ENCODE measurements around the gene JAKMIP1. TPM values are rescaled to one million over a fixed set of nuclear protein-coding genes. Genes with fewer than 3 reads are reported as not detected.

JAKMIP1 gene
- total RNA-seq, 6 donors from 2014 or later, result 0.40 to 6.8 (median 1.0) TPM

DNA sequence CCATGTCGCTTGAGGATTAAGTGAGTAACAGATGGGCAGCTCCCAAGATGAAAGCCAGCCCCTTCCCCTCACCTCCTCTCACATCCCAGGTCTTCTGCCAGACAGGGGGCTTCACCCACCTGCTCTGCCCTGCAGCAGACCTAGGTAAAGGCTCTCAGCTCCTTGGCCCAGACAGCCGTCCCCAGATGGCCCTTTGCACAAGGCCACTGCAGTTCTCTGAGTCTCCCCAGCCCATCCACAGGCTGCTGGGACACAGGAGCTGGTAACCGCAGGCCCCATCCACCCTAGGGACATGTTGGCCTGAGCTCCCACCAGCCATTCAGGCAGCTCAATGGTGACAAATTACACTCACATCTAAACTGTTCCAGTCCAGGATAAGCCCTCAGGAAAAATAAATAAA, 197.4 kb downstream of the JAKMIP1 start:
- Histone ChIP-seq H3K4me1 (no peaks in the 10 kb centered on the region), H3K4me3 (no peak overlapping the region), H3K36me3 (no peaks in the 10 kb centered on the region), H3K27me3 (peaks cover 0 to under 1% (median 0%) of the 10 kb centered on the region in 4 donors), H3K27ac (no peak overlapping the region), H3K9me3 (no peaks in the 10 kb centered on the region)
- no peak for TF ChIP-seq EP300 (IDR thresholded peaks at IDR 0.05)
- TF ChIP-seq, protein P1, sequence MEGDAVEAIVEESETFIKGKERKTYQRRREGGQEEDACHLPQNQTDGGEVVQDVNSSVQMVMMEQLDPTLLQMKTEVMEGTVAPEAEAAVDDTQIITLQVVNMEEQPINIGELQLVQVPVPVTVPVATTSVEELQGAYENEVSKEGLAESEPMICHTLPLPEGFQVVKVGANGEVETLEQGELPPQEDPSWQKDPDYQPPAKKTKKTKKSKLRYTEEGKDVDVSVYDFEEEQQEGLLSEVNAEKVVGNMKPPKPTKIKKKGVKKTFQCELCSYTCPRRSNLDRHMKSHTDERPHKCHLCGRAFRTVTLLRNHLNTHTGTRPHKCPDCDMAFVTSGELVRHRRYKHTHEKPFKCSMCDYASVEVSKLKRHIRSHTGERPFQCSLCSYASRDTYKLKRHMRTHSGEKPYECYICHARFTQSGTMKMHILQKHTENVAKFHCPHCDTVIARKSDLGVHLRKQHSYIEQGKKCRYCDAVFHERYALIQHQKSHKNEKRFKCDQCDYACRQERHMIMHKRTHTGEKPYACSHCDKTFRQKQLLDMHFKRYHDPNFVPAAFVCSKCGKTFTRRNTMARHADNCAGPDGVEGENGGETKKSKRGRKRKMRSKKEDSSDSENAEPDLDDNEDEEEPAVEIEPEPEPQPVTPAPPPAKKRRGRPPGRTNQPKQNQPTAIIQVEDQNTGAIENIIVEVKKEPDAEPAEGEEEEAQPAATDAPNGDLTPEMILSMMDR (IDR thresholded peaks at IDR 0.05), result no peak
- TF ChIP-seq POLR2A (IDR thresholded peaks at IDR 0.05), result no peak
- TF ChIP-seq POLR2AphosphoS5 (IDR thresholded peaks at IDR 0.05), result no peak
- DNase-seq, result no peak
- no peak for ATAC-seq (ENCODE audit: low FRiP score in 2 of 2)
- 83 to 86% methylated on average over 1 to 2 of the region's 3 CpGs for WGBS, 2 donors

DNA sequence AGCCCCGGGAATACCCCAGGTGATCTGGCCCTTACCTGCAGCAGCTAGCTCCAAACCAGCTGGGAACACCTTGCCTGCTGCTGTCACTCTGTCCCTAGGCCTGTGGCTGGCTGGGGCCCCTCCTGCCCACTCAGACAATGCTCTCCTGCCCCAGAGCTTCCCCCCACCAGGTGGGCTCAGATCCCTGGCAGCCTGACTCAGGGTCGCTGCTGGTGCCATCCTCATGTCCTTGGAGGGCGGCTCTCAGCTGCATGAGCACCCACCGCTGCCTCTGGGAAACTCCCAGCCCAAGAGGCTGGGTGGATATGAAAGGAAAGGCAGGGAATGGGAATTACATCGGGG, 197.9 kb downstream of the JAKMIP1 start:
- TF ChIP-seq, protein P1 (IDR thresholded peaks at IDR 0.05), result no peak
- TF ChIP-seq POLR2A (IDR thresholded peaks at IDR 0.05) (no peak), EP300 (IDR thresholded peaks at IDR 0.05) (no peak), POLR2AphosphoS5 (IDR thresholded peaks at IDR 0.05) (no peak)
- Histone ChIP-seq H3K4me3 (no peak overlapping the region), H3K36me3 (no peaks in the 10 kb centered on the region), H3K27ac (no peak overlapping the region), H3K9me3 (no peaks in the 10 kb centered on the region), H3K27me3 (no peaks in the 10 kb centered on the region), H3K4me1 (no peaks in the 10 kb centered on the region)
- no peak for ATAC-seq (ENCODE audit: low FRiP score in 2 of 2)
- DNase-seq, result no peak
- WGBS, 2 donors, result 79 to 88% methylated on average over 2 to 5 of the region's 5 CpGs

DNA sequence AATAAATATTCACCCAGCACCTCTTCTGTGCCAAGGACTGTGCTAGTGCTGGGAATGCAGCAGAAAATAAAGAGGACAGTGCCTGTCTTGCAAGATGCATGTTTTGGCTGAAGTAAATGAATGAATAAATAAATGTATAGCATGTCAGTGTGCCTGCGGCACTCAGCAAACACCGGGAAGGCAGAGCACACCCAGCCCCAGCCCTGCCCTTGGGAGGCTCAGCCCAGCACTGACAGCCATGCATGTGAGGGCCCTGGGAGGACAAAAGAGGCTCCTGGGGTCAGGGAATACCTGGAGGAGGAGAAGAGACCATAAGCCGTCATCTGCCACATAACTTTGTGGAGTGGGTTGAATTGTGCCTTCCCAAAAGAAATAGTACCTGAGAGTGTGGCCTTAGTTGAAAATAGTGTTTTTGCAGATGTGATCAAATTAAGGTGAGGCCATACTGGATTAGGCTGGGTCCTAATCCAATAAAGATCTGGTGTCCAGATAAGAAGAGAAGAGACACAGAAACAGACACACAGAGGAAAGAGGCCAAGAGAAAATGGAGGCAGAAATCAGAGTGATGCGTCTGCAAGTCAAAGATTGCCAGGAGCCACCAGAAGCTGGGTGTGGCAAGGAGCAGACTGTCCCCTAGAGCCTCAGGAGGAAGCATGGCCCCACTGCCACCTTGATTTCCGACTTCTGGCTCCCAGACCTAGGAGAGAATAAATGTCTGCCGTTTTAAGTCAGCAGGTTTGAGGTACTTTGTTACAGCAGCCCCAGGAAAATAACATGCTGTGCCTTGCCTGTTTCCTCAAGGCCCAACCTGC, 198.5 kb downstream of the JAKMIP1 start:
- WGBS, 2 donors, result 80 to 83% methylated on average over 6 of the region's 6 CpGs
- no peak overlapping the region for H3K27ac ChIP-seq
- no peaks in the 10 kb centered on the region for H3K9me3 ChIP-seq
- H3K4me3 ChIP-seq, result no peak overlapping the region
- DNase-seq, result no peak
- no peaks in the 10 kb centered on the region for H3K4me1 ChIP-seq
- no peaks in the 10 kb centered on the region for H3K36me3 ChIP-seq
- TF ChIP-seq, protein P1 (IDR thresholded peaks at IDR 0.05), result no peak
- TF ChIP-seq POLR2A (IDR thresholded peaks at IDR 0.05) (no peak), POLR2AphosphoS5 (IDR thresholded peaks at IDR 0.05) (no peak), EP300 (IDR thresholded peaks at IDR 0.05) (no peak)
- H3K27me3 ChIP-seq, result no peaks in the 10 kb centered on the region
- no peak for ATAC-seq (ENCODE audit: low FRiP score in 2 of 2)

DNA sequence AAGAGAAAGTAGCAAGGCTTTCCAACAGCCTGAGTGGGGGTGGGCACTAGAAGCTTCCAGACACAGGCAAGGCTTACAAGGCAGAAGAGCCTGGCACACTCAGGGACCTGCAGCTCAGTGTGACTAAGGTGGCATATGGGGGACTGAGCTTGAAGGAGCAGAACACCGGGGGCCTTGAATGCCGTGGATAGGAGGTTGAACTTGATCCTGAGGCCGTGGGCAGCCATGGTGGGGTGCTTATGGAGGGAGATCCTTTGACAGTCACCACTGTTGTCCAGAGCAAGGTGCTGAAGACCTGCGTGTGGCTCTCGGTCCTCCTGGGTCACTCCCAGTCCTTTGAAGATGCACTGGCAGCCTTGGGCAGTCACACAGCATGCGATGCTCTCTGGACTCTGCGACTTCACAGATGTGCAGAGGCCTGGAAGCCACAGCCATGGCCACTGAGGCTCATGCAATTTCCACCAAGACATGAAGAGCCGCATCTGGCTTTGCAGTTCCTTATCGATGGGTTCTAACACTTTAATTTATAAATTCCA, 200.5 kb downstream of the JAKMIP1 start:
- WGBS, 2 donors, result 89% methylated on average over 9 of the region's 9 CpGs
- H3K36me3 ChIP-seq, result no peaks in the 10 kb centered on the region
- TF ChIP-seq POLR2A (IDR thresholded peaks at IDR 0.05), result no peak
- no peak for TF ChIP-seq EP300 (IDR thresholded peaks at IDR 0.05)
- no peak for TF ChIP-seq POLR2AphosphoS5 (IDR thresholded peaks at IDR 0.05)
- no peak overlapping the region for H3K4me3 ChIP-seq
- no peak for DNase-seq
- no peak for ATAC-seq (ENCODE audit: low FRiP score in 2 of 2)
- H3K27ac ChIP-seq, result no peak overlapping the region
- H3K27me3 ChIP-seq, result no peaks in the 10 kb centered on the region
- H3K4me1 ChIP-seq, result no peaks in the 10 kb centered on the region
- no peaks in the 10 kb centered on the region for H3K9me3 ChIP-seq

DNA sequence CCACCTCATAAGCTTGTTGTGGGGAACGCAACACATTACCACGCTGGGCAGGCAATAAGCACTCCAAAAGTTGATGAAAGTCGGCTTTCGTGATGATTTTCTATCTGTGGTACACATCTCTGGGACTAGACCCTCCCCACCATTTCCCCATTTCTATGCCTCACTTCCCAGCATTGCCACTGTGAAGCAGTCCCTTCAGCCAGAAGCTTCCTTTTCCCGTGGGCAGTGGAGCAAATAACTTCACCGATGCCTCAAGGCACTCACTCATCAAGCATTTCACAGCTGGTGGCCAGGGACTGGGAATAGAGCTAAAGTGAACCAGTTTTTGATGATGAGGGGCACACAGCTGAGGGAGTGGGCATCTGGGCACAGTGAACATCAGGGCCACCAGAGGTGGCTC, 201.0 kb downstream of the JAKMIP1 start:
- no peaks in the 10 kb centered on the region for H3K27me3 ChIP-seq
- H3K4me3 ChIP-seq, result no peak overlapping the region
- no peak for TF ChIP-seq POLR2AphosphoS5 (IDR thresholded peaks at IDR 0.05)
- WGBS, 2 donors, result 82 to 86% methylated on average over 6 of the region's 6 CpGs
- no peaks in the 10 kb centered on the region for H3K4me1 ChIP-seq
- DNase-seq (no peak), ATAC-seq (ENCODE audit: low FRiP score in 2 of 2) (no peak)
- no peaks in the 10 kb centered on the region for H3K9me3 ChIP-seq
- H3K27ac ChIP-seq, result no peak overlapping the region
- H3K36me3 ChIP-seq, result no peaks in the 10 kb centered on the region

Measured in upper lobe of left lung (tissue), 6 donors.